ENCODE measurements around the gene CYFIP1.

CYFIP1 gene

DNA sequence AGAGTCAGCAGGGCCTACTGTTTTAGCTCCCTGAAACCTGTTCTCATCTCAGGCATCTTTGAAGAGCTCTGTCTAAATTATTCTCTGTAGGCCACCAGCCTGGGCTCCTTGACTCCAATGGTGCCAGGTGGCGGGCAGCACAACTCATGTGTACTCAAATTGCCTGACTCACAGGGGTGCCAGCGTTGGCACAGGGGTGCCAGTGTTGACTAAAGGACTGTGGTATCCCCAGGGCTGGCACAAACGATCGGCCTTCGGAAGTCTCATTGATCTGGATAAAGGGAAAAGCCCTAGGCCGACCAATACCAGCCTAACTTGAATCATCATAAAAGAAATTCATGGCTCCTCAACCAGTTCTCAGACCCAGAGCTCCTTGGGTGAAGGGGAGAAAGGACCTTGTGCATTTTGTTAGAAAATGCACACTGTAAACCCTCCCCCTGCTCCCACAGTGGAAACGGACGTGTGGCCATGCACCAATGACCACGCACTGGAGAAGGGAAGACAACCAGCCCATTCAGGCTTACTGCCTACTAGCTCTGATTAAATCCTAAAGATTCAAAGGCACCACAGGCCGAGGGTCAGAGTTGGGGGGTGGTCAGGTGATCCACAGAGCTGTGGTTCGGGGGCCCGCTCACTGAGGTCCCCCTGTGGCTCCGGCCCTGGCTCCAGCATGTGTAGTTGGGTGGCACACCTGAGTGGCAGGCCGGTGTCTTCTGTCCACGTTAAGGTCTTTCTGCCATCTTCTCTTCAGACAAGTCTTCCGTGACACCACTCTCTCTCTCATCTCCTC is 72.8 kb downstream of the CYFIP1 start:
- no peak overlapping the region for H3K27ac ChIP-seq
- CTCF ChIA-PET: interaction anchor here (0.8 kb wide), 1 partner anchor 72 kb away, joined by 3 read pairs; the partner anchor contains the start of gene CYFIP1
- no peak for TF ChIP-seq CTCF (conservative IDR thresholded peaks at IDR 0.05; ENCODE audit: low read depth)
- POLR2A ChIA-PET (ENCODE audit: low non-redundant PET): no interaction called here
- no peak for DNase-seq (ENCODE audit: low spot score)

DNA sequence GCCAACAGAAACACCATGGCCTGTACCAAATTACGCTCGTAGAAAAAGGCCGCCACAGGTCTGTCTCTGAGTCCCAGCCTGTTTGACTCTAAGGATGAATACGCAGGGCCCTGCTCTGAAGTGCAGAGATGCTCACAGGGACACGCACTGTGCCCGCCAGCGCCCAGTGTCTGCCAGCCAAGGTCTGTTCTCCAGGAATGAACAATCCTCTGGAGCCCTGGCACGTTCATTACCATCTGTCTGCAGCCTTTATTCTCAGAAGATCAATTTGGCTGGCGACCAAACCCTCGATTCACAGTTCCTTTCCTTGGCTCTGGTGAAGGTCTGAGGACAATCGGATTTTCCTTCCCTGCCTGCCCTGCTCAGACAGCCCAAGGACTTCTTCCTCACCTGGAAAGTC is 75.4 kb downstream of the CYFIP1 start:
- ChIA-PET CTCF (interaction anchor here (0.7 kb wide), 1 partner anchor 32 kb away, joined by 4 read pairs; no protein-coding TSS in a partner anchor), POLR2A (ENCODE audit: low non-redundant PET) (no interaction called here)
- TF ChIP-seq CTCF (conservative IDR thresholded peaks at IDR 0.05; ENCODE audit: low read depth): no peak
- DNase-seq (ENCODE audit: low spot score): no peak
- H3K27ac ChIP-seq: no peak overlapping the region

DNA sequence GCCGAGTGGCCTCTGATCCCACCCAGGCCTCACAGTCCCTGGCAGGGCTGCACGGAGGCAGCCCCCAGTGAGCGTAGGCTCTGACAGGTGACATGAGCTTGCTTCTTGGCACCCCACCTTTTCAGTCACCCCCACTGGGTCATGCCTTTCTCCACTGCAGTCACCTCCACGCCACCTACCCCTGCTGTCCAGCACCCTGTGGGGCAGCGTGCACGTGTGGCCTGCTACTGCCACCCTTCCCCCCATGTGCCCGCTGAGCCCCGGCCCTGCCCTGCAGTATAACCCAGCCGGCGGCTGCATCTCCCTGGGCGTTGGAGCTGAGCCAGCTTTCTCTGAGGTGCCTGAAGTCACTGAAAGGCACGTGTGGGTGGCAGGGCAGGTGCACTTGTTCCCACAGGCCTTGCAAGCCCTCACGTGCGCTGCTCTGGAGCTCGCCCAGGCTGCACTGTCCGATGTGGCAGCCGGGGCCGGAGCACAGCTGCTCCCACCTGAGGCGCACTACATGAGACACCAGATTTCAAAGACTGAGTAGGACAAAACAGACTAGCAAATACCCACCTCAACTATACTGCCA is 76.1 kb downstream of the CYFIP1 start:
- no peak overlapping the region for H3K27ac ChIP-seq
- ChIA-PET CTCF (interaction anchor here (0.6 to 0.7 kb wide), 2 partner anchors 28 to 31 kb away, joined by 3 to 4 read pairs; no protein-coding TSS in a partner anchor), POLR2A (ENCODE audit: low non-redundant PET) (no interaction called here)
- TF ChIP-seq CTCF (conservative IDR thresholded peaks at IDR 0.05; ENCODE audit: low read depth): no peak
- DNase-seq (ENCODE audit: low spot score): peak; percentile 38

DNA sequence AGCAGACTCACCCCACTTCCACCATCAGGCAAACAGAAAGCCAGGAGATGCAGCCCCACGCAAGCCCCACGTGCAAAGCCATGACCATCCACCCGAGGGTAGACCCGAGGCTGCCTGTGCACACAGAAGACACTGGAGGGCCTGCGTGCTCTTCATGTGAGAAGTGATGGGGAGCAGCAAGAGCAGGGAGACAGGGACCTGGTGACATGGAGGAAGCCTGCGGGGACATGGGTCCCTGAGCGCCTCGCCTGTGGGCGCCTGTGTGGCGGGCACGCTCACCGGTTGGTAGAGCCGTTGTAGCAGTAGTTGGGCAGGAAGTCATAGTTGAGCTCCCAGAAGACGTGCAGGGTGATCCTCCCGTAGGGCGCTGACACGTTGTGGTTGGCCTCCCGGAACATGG is 76.7 kb downstream of the CYFIP1 start:
- no peak for DNase-seq (ENCODE audit: low spot score)
- POLR2A ChIA-PET (ENCODE audit: low non-redundant PET): no interaction called here
- H3K27ac ChIP-seq: no peak overlapping the region
- TF ChIP-seq CTCF (conservative IDR thresholded peaks at IDR 0.05; ENCODE audit: low read depth): no peak
- CTCF ChIA-PET: interaction anchor here (0.6 kb wide), 1 partner anchor 28 kb away, joined by 3 read pairs; no protein-coding TSS in a partner anchor

GRCh38 chr15:22902981-22903380 is 77.2 kb downstream of the CYFIP1 start:
- no peak for DNase-seq (ENCODE audit: low spot score)
- ChIA-PET CTCF (no interaction called here), POLR2A (ENCODE audit: low non-redundant PET) (no interaction called here)
- H3K27ac ChIP-seq: no peak overlapping the region
- no peak for TF ChIP-seq CTCF (conservative IDR thresholded peaks at IDR 0.05; ENCODE audit: low read depth)

GRCh38 chr15:22902578-22902977 is 77.6 kb downstream of the CYFIP1 start:
- DNase-seq (ENCODE audit: low spot score): no peak
- TF ChIP-seq CTCF (conservative IDR thresholded peaks at IDR 0.05; ENCODE audit: low read depth): 0 out of 2 replicates have a peak, but pooled peaks have one; percentile 6
- H3K27ac ChIP-seq: no peak overlapping the region
- ChIA-PET POLR2A (ENCODE audit: low non-redundant PET) (no interaction called here), CTCF (no interaction called here)
